ENCODE measurements around the gene GDPD1. TPM values are rescaled to one million over a fixed set of nuclear protein-coding genes. Genes with fewer than 3 reads are reported as not detected.

The GDPD1 gene
- total and polyA plus RNA-seq, 9 of the 15 experiments (the other 6 are each of a cell fraction or from before 2014, with no cell fraction given) = 5.7 to 15.2 (median 9.3) TPM

- peak; percentile 44; the same call in 1 of the 2 replicates for TF ChIP-seq ZBTB40 (IDR thresholded peaks at IDR 0.05)
- TF ChIP-seq ZBTB40 (CRISPR knock-in tag; IDR thresholded peaks at IDR 0.05) = no peak
- no peak for TF ChIP-seq ERF (CRISPR knock-in tag; IDR thresholded peaks at IDR 0.05)
- no peak for TF ChIP-seq STAT5B (CRISPR knock-in tag; IDR thresholded peaks at IDR 0.05)
- no peak for TF ChIP-seq MCM5 (IDR thresholded peaks at IDR 0.05; ENCODE audit: low read depth)
- no peak for TF ChIP-seq MIER1 (IDR thresholded peaks at IDR 0.05; ENCODE audit: low read depth)
- TF ChIP-seq NR0B1 (IDR thresholded peaks at IDR 0.05; ENCODE audit: partially characterized antibody) = no peak
- TF ChIP-seq GATA2 (CRISPR knock-in tag; IDR thresholded peaks at IDR 0.05) = no peak
- no peak for TF ChIP-seq TOE1 (IDR thresholded peaks at IDR 0.05; ENCODE audit: borderline replicate concordance)
- no peak for TF ChIP-seq TOE1 (CRISPR knock-in tag; IDR thresholded peaks at IDR 0.05; ENCODE audit: borderline replicate concordance, low read depth)
- no peak for TF ChIP-seq MXD1 (CRISPR knock-in tag; IDR thresholded peaks at IDR 0.05; ENCODE audit: borderline replicate concordance, poor library complexity, severe bottlenecking)
- no peak for TF ChIP-seq SMAD3 (CRISPR knock-in tag; conservative IDR thresholded peaks at IDR 0.05)
- TF ChIP-seq TRIM25 (IDR thresholded peaks at IDR 0.05; ENCODE audit: borderline replicate concordance) = no peak
- TF ChIP-seq LCOR (CRISPR knock-in tag; IDR thresholded peaks at IDR 0.05) = peak; percentile 60; the same call in 1 of the 2 replicates
- TF ChIP-seq KLF6 (CRISPR knock-in tag; IDR thresholded peaks at IDR 0.05; ENCODE audit: borderline replicate concordance) = no peak
Measured at GRCh38 chr17:59220328-59221158, at the start of gene GDPD1 (continued).

Data from K562 (cell line).